Natural killer cell (primary cell): ENCODE data around the gene GREM2. TPM values are rescaled to one million over a fixed set of nuclear protein-coding genes. Genes with fewer than 3 reads are reported as not detected.

Experiments
- ATAC-seq, 3 donors: fragments of 150-1000 bp in 2 of 3; fragments of 200-7000 bp in 1 of 3; cut with Tn5 transposase; 1 replicate in 1 of 3; 2 replicates in 2 of 3; pipeline ENCODE4 v1.10.0; 2021; ENCODE audit warnings: mild to moderate bottlenecking in 2 of 3, moderate library complexity in 2 of 3
- DNase-seq, 2 donors: peaks; one replicate each; pipeline versions ENCODE4 v3.0.0 to v3.0.0-alpha.2; 2013 to 2021; ENCODE audit warnings: mixed read lengths in 1 of 2
- H3K27ac ChIP-seq: one replicate; pipeline ENCODE4 v1.5.1; 2013; ENCODE audit warnings: mild to moderate bottlenecking, low read length
- H3K27me3 ChIP-seq: one replicate; pipeline ENCODE4 v1.6.1; 2013; ENCODE audit warnings: low read length; ENCODE audit not compliant: control insufficient read depth, insufficient read depth
- H3K36me3 ChIP-seq: one replicate; pipeline ENCODE4 v1.6.1; 2013; ENCODE audit warnings: low read length; ENCODE audit not compliant: control insufficient read depth, insufficient read depth
- H3K4me1 ChIP-seq: one replicate; pipeline ENCODE4 v1.6.1; 2013; ENCODE audit warnings: low read length; ENCODE audit not compliant: control insufficient read depth, insufficient read depth
- H3K4me3 ChIP-seq: one replicate; pipeline ENCODE4 v1.5.1; 2013; ENCODE audit warnings: low read length
- H3K9me3 ChIP-seq: one replicate; pipeline ENCODE4 v1.6.1; 2013; ENCODE audit warnings: low read length; ENCODE audit not compliant: control insufficient read depth, insufficient read depth
- H3K27ac Mint-ChIP-seq, 2 donors: one replicate each; pipeline ENCODE4 v1.8.0; 2022; ENCODE audit warnings: mild to moderate bottlenecking in 2 of 2, mixed read lengths in 2 of 2, moderate library complexity in 1 of 2
- H3K27me3 Mint-ChIP-seq, 2 donors: one replicate each; pipeline ENCODE4 v1.8.0; 2022; ENCODE audit warnings: low read depth in 2 of 2, mixed read lengths in 2 of 2
- H3K36me3 Mint-ChIP-seq: one replicate; pipeline ENCODE4 v1.8.0; 2022; ENCODE audit warnings: mixed read lengths
- H3K4me1 Mint-ChIP-seq, 2 donors: one replicate each; pipeline ENCODE4 v1.8.0; 2022; ENCODE audit warnings: mixed read lengths in 2 of 2
- H3K4me3 Mint-ChIP-seq: one replicate; pipeline ENCODE4 v1.8.0; 2022; ENCODE audit warnings: mild to moderate bottlenecking, moderate library complexity, mixed read lengths
- H3K9me3 Mint-ChIP-seq, 2 donors: one replicate each; pipeline ENCODE4 v1.8.0; 2022; ENCODE audit warnings: mixed read lengths in 2 of 2
- CTCF ChIP-seq: fragments of 200-600 bp; IDR thresholded peaks from one replicate; pipeline ENCODE4 v1.8.0; 2022; ENCODE audit warnings: antibody characterized with exemption
- WGBS: methylation state at CpG from one replicate; pipeline ENCODE4 v1.1.7; 2013; ENCODE audit warnings: missing lambda C conversion rate; ENCODE audit not compliant: insufficient coverage; 5-methylcytosine and 5-hydroxymethylcytosine counted together
- intact Hi-C: fragments of 100-400 bp; cut with micrococcal nuclease; formaldehyde crosslinking; loops from one replicate; pipeline ENCODE4 v1.14.2; 2022
- total RNA-seq, 4 donors: library from RNA; stranded (reverse); fragments of 120-200 nt in 1 of 4; gene quantifications; one replicate each; pipeline versions ENCODE4 v1.2.3 to v1.2.4, GENCODE V29; 2013 to 2022

GREM2 gene
- total RNA-seq, 3 donors from 2014 or later (not counting 1 experiment from before 2014, with no cell fraction given), result 0.08 to 0.34 TPM; not detected in 1

GRCh38 chr1:240598216-240599001 is 13.5 kb downstream of the GREM2 start:
- peaks cover 17 to 41% of the 10 kb centered on the region in 2 donors for H3K27me3 Mint-ChIP-seq
- no peaks in the 10 kb centered on the region for H3K4me1 ChIP-seq
- WGBS, result 76% methylated on average over 3 of the region's 3 CpGs
- no peaks in the 10 kb centered on the region for H3K9me3 ChIP-seq
- TF ChIP-seq CTCF, result no peak
- no peak overlapping the region for H3K4me3 Mint-ChIP-seq
- intact Hi-C loops, result no loop called here
- no peaks in the 10 kb centered on the region for H3K36me3 Mint-ChIP-seq
- DNase-seq, result no peak
- H3K27ac ChIP-seq, result no peak overlapping the region
- no peaks in the 10 kb centered on the region for H3K9me3 Mint-ChIP-seq
- H3K27ac Mint-ChIP-seq, result no peak overlapping the region
- H3K36me3 ChIP-seq, result no peaks in the 10 kb centered on the region
- H3K27me3 ChIP-seq, result no peaks in the 10 kb centered on the region
- ATAC-seq, result no peak
- no peak overlapping the region for H3K4me3 ChIP-seq
- H3K4me1 Mint-ChIP-seq, result no peaks in the 10 kb centered on the region

- no peaks in the 10 kb centered on the region for H3K27me3 ChIP-seq
- 84% methylated on average over 8 of the region's 12 CpGs for WGBS
- ATAC-seq (no peak), DNase-seq (no peak)
- peaks cover 17 to 37% of the 10 kb centered on the region in 2 donors for H3K27me3 Mint-ChIP-seq
- peaks cover 2% of the 10 kb centered on the region for H3K4me1 ChIP-seq
- no peak overlapping the region for H3K4me3 Mint-ChIP-seq
- H3K9me3 Mint-ChIP-seq, result no peaks in the 10 kb centered on the region
- no peak for TF ChIP-seq CTCF
- intact Hi-C loops, result no loop called here
- no peak overlapping the region for H3K27ac Mint-ChIP-seq
- H3K36me3 Mint-ChIP-seq, result no peaks in the 10 kb centered on the region
- H3K36me3 ChIP-seq, result no peaks in the 10 kb centered on the region
- no peak overlapping the region for H3K27ac ChIP-seq
- no peak overlapping the region for H3K4me3 ChIP-seq
- no peaks in the 10 kb centered on the region for H3K4me1 Mint-ChIP-seq
- H3K9me3 ChIP-seq, result no peaks in the 10 kb centered on the region
Measured at GRCh38 chr1:240597153-240597745, 14.7 kb downstream of the GREM2 start.

- Mint-ChIP-seq H3K27ac (no peak overlapping the region), H3K4me3 (no peak overlapping the region), H3K27me3 (peaks cover 18 to 29% of the 10 kb centered on the region in 2 donors), H3K36me3 (no peaks in the 10 kb centered on the region), H3K9me3 (no peaks in the 10 kb centered on the region), H3K4me1 (no peaks in the 10 kb centered on the region)
- Histone ChIP-seq H3K27ac (no peak overlapping the region), H3K27me3 (no peaks in the 10 kb centered on the region), H3K36me3 (no peaks in the 10 kb centered on the region), H3K4me3 (no peak overlapping the region), H3K9me3 (no peaks in the 10 kb centered on the region), H3K4me1 (peaks cover 2% of the 10 kb centered on the region)
- intact Hi-C loops, result no loop called here
- ATAC-seq, result no peak
- no peak for TF ChIP-seq CTCF
- 85% methylated on average over 2 of the region's 2 CpGs for WGBS
- DNase-seq, result no peak
Measured at GRCh38 chr1:240595476-240595875, 16.5 kb downstream of the GREM2 start.
